Lower leg skin (tissue), 3 donors: ENCODE results near the gene OR10A4.

Experiments
- POLR2A ChIP-seq, 2 donors: fragments of 450-650 bp; IDR thresholded peaks; one replicate each; pipeline ENCODE4 v1.6.1; 2016 to 2017; ENCODE audit warnings: antibody characterized with exemption in 2 of 2, mild to moderate bottlenecking in 1 of 2, moderate library complexity in 1 of 2
- TF ChIP-seq, protein P1 (sequence below), 3 donors: fragments of 450-650 bp; IDR thresholded peaks; one replicate each; pipeline ENCODE4 v1.5.1; 2016; ENCODE audit warnings: antibody characterized with exemption in 3 of 3, mild to moderate bottlenecking in 3 of 3, moderate library complexity in 2 of 3

DNA sequence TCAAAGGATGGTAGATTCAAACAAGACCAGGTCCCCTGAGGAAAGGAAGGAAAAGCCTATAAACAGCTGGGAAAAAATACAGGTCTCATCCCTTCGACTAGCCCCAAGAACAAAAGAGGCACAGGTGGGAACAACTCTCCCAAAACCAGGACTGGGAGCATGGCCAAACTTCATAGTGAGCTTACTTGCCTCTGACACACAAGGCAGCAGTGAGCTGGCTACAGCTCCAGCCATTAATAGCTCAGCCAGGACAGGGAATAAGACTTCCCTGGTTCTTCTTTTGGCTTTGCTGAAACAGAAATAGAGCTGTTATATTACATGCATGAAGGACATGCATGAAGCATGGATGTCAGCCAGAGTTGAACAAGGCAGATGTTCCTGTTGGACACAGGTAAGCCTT, 13.5 kb upstream of the OR10A4 start, which contains the start of gene OR10A2:
- TF ChIP-seq, protein P1, sequence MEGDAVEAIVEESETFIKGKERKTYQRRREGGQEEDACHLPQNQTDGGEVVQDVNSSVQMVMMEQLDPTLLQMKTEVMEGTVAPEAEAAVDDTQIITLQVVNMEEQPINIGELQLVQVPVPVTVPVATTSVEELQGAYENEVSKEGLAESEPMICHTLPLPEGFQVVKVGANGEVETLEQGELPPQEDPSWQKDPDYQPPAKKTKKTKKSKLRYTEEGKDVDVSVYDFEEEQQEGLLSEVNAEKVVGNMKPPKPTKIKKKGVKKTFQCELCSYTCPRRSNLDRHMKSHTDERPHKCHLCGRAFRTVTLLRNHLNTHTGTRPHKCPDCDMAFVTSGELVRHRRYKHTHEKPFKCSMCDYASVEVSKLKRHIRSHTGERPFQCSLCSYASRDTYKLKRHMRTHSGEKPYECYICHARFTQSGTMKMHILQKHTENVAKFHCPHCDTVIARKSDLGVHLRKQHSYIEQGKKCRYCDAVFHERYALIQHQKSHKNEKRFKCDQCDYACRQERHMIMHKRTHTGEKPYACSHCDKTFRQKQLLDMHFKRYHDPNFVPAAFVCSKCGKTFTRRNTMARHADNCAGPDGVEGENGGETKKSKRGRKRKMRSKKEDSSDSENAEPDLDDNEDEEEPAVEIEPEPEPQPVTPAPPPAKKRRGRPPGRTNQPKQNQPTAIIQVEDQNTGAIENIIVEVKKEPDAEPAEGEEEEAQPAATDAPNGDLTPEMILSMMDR (IDR thresholded peaks at IDR 0.05), result no peak
- no peak for TF ChIP-seq POLR2A (IDR thresholded peaks at IDR 0.05)
